Neural progenitor cell (in vitro differentiated cells): ENCODE data around the gene DDX10.

ENCODE experiments used
- CTCF ChIP-seq: fragments of 200-600 bp; sonication (generic); IDR thresholded peaks from 2 replicates; pipeline ENCODE4 v1.5.1; 2017; ENCODE audit warnings: antibody characterized with exemption, mild to moderate bottlenecking
- EZH2 ChIP-seq: fragments of 200-600 bp; sonication (generic); IDR thresholded peaks from 2 replicates; pipeline ENCODE4 v1.6.1; 2017; ENCODE audit warnings: antibody characterized with exemption, mild to moderate bottlenecking, moderate library complexity
- EZH2phosphoT487 ChIP-seq: fragments of 200-600 bp; sonication (generic); IDR thresholded peaks from 2 replicates; pipeline ENCODE4 v1.6.1; 2017; ENCODE audit warnings: antibody characterized with exemption

DNA sequence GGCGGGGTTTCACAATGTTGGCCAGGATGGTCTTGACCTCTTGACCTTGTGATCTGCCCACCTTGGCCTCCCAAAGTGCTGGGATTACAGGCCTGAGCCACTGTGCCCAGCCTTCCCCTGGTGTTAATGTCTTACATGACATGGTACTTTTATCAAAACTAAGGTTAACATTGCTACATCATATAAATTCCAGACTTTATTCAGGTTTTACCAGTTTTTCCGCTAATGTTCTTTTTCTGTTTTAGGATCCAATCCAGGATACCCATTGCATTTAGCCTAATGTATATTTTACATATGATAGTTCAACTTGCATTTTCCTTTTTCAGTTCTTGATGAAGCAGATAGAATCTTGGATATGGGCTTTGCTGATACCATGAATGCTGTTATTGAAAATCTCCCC lies 14.2 kb downstream of the DDX10 start:
- TF ChIP-seq EZH2 (no peak), CTCF (no peak), EZH2phosphoT487 (no peak)
